IMR-90 (cell line): Measurements from ENCODE around the gene AFAP1L2. TPM values are rescaled to one million over a fixed set of nuclear protein-coding genes. Genes with fewer than 3 reads are reported as not detected.

Experiments
- ATAC-seq: fragments of 200-7000 bp; cut with Tn5 transposase; 2 replicates; pipeline ENCODE4 v1.9.1; 2020; ENCODE audit warnings: low read depth, mild to moderate bottlenecking, moderate library complexity
- BruUV-seq: library from RNA; stranded (reverse); fragments of 400-500 nt; replicated peaks from 2 replicates; lab custom pipeline; 2021; lab: Mats Ljungman, UMichigan
- CTCF ChIA-PET: fragments of 300-600 bp; formaldehyde crosslinking; extraction: SDS; loops from one replicate; lab custom pipeline; 2021; ENCODE audit warnings: antibody characterized with exemption; lab: Yijun Ruan, JAX
- POLR2A ChIA-PET: fragments of 300-600 bp; sonication (Branson Sonifier 250); formaldehyde crosslinking; loops from one replicate; lab custom pipeline; 2022; ENCODE audit warnings: antibody characterized with exemption; ENCODE audit not compliant: unreplicated experiment; lab: Charles Lee
- DNase-seq: peaks from one replicate; pipeline ENCODE4 v3.0.0; 2013
- H2AFZ ChIP-seq: replicated peaks from 2 replicates; pipeline ENCODE3; 2013; ENCODE audit warnings: low read length, mild to moderate bottlenecking; ENCODE audit not compliant: poor library complexity
- H2AK5ac ChIP-seq: 2 replicates; pipeline ENCODE4 v1.6.1; 2013; ENCODE audit warnings: low read depth, low read length, inconsistent platforms
- H2AK9ac ChIP-seq: replicated peaks from 2 replicates; pipeline ENCODE3; 2013; ENCODE audit warnings: mild to moderate bottlenecking, low read depth, low read length, moderate library complexity; ENCODE audit not compliant: poor library complexity
- H2BK120ac ChIP-seq: 2 replicates; pipeline ENCODE4 v1.6.1; 2013; ENCODE audit warnings: low read depth, low read length, inconsistent platforms
- H2BK15ac ChIP-seq: 3 replicates; pipeline ENCODE4 v1.6.1; 2013; ENCODE audit warnings: low read depth, low read length, inconsistent platforms
- H2BK20ac ChIP-seq: 2 replicates; pipeline ENCODE4 v1.6.1; 2013; ENCODE audit warnings: low read depth, mild to moderate bottlenecking, inconsistent platforms, low read length, moderate library complexity
- H2BK5ac ChIP-seq: 2 replicates; pipeline ENCODE4 v1.6.1; 2013; ENCODE audit warnings: mild to moderate bottlenecking, low read depth, low read length, inconsistent platforms; ENCODE audit not compliant: poor library complexity, severe bottlenecking
- H3K14ac ChIP-seq: replicated peaks from 2 replicates; pipeline ENCODE4 v1.6.1; 2013; ENCODE audit warnings: low read depth, low read length, inconsistent platforms
- H3K18ac ChIP-seq: 2 replicates; pipeline ENCODE4 v1.6.1; 2013; ENCODE audit warnings: low read depth, low read length, control low read depth
- H3K23ac ChIP-seq: 2 replicates; pipeline ENCODE4 v1.6.1; 2013; ENCODE audit warnings: low read depth, low read length, inconsistent platforms
- H3K27ac ChIP-seq: 2 replicates; pipeline ENCODE4 v1.5.1; 2013; ENCODE audit warnings: mild to moderate bottlenecking, control low read depth, low read length; ENCODE audit not compliant: insufficient read depth
- H3K27me3 ChIP-seq: 2 replicates; pipeline ENCODE4 v1.6.1; 2013; ENCODE audit warnings: low read length; ENCODE audit not compliant: control insufficient read depth, insufficient read depth
- H3K36me3 ChIP-seq: 2 replicates; pipeline ENCODE4 v1.6.1; 2013; ENCODE audit warnings: low read length, mixed read lengths; ENCODE audit not compliant: control insufficient read depth, insufficient read depth
- H3K4ac ChIP-seq: 2 replicates; pipeline ENCODE4 v1.6.1; 2013; ENCODE audit warnings: low read depth, low read length, inconsistent platforms
- H3K4me1 ChIP-seq: 2 replicates; pipeline ENCODE4 v1.6.1; 2013; ENCODE audit warnings: low read length, mixed read lengths; ENCODE audit not compliant: control insufficient read depth, insufficient read depth
- H3K4me2 ChIP-seq: 2 replicates; pipeline ENCODE4 v1.6.1; 2013; ENCODE audit warnings: low read depth, mild to moderate bottlenecking, control low read depth, low read length, moderate library complexity
- H3K4me3 ChIP-seq: 2 replicates; pipeline ENCODE4 v1.5.1; 2013; ENCODE audit warnings: low read depth, mild to moderate bottlenecking, control low read depth, low read length, moderate library complexity; ENCODE audit not compliant: insufficient read depth
- H3K56ac ChIP-seq: 2 replicates; pipeline ENCODE4 v1.6.1; 2013; ENCODE audit warnings: low read length, inconsistent platforms; ENCODE audit not compliant: insufficient read depth; ENCODE audit errors: extremely low read depth
- H3K79me1 ChIP-seq, 2 experiments: 2 replicates each; pipeline ENCODE4 v1.6.1; 2013; ENCODE audit warnings: low read length in 2 of 2, inconsistent platforms in 1 of 2, low read depth in 1 of 2
- H3K9ac ChIP-seq: 2 replicates; pipeline ENCODE4 v1.6.1; 2013; ENCODE audit warnings: low read depth, low read length, control low read depth
- H3K9me1 ChIP-seq: 2 replicates; pipeline ENCODE4 v1.6.1; 2013; ENCODE audit warnings: low read length, inconsistent platforms; ENCODE audit not compliant: insufficient read depth
- H3K9me3 ChIP-seq: 2 replicates; pipeline ENCODE4 v1.6.1; 2013; ENCODE audit warnings: low read length; ENCODE audit not compliant: control insufficient read depth, insufficient read depth
- H4K20me1 ChIP-seq: 2 replicates; pipeline ENCODE4 v1.6.1; 2013; ENCODE audit warnings: low read length, inconsistent platforms; ENCODE audit not compliant: insufficient read depth
- H4K5ac ChIP-seq: 2 replicates; pipeline ENCODE4 v1.6.1; 2013; ENCODE audit warnings: mild to moderate bottlenecking, low read depth, low read length, control low read depth
- H4K8ac ChIP-seq, 2 experiments: 2 replicates each; pipeline ENCODE4 v1.6.1; 2013; ENCODE audit warnings: low read depth in 2 of 2, low read length in 2 of 2, control low read depth in 1 of 2, inconsistent platforms in 1 of 2
- H4K91ac ChIP-seq: 2 replicates; pipeline ENCODE4 v1.6.1; 2013; ENCODE audit warnings: low read depth, low read length, inconsistent platforms; ENCODE audit not compliant: insufficient read depth
- CTCF ChIP-seq: conservative IDR thresholded peaks from 2 replicates; pipeline ENCODE4 v1.5.1; 2012; ENCODE audit warnings: mild to moderate bottlenecking, low read depth, low read length, improper control_type of control experiment
- FOS ChIP-seq: fragments of 150-350 bp; IDR thresholded peaks from 2 replicates; pipeline ENCODE4 v1.6.1; 2016; ENCODE audit warnings: low read depth, low read length
- NFE2L2 ChIP-seq: fragments of 150-350 bp; IDR thresholded peaks from 2 replicates; pipeline ENCODE4 v1.6.1; 2016; ENCODE audit warnings: low read depth, mild to moderate bottlenecking, low read length
- POLR2A ChIP-seq: IDR thresholded peaks from 2 replicates; pipeline ENCODE4 v1.6.1; 2012; ENCODE audit warnings: mild to moderate bottlenecking, low read depth, low read length
- RFX5 ChIP-seq: IDR thresholded peaks from 2 replicates; pipeline ENCODE4 v1.8.0; 2012; ENCODE audit warnings: low read depth, mild to moderate bottlenecking, low read length, moderate library complexity
- USF2 ChIP-seq: fragments of 150-350 bp; IDR thresholded peaks from 2 replicates; pipeline ENCODE4 v1.6.1; 2017; ENCODE audit warnings: mild to moderate bottlenecking, antibody characterized with exemption, low read length, low read depth
- WGBS, 2 experiments: methylation state at CpG; one replicate each; pipeline versions ENCODE4 v1.1.5 to v1.1.7; 2013; ENCODE audit warnings: missing lambda C conversion rate in 2 of 2; ENCODE audit not compliant: insufficient read length in 1 of 2; ENCODE audit errors: extremely low coverage in 2 of 2; 5-methylcytosine and 5-hydroxymethylcytosine counted together
- dilution Hi-C: fragments of 300-500 bp; cut with HindIII; formaldehyde crosslinking; loops from one replicate; pipeline ENCODE4 v1.14.3; 2018; ENCODE audit warnings: low sequenced_read_pairs; ENCODE audit not compliant: unreplicated experiment
- in situ Hi-C: fragments of 300-500 bp; cut with MboI; formaldehyde crosslinking; loops from 3 replicates; pipeline ENCODE4 v1.14.3; 2019; ENCODE audit warnings: low sequenced_read_pairs, inconsistent platforms, mixed read lengths
- intact Hi-C: fragments of 100-400 bp; cut with micrococcal nuclease; formaldehyde crosslinking; loops from 2 replicates; pipeline ENCODE4 v1.10.0; 2022
- polyA plus RNA-seq, 3 experiments: library from polyadenylated mRNA; depleted of rRNA; stranded (reverse); fragments of >200 nt; gene quantifications; 2 replicates each; pipeline ENCODE4 v1.2.3, GENCODE V29; 2012; ENCODE audit warnings: low replicate concordance in 1 of 3
- total RNA-seq: library from RNA; depleted of rRNA; stranded (reverse); fragments of >200 nt; gene quantifications from 2 replicates; pipeline ENCODE4 v1.2.3, GENCODE V29; 2012

AFAP1L2 gene
- total and polyA plus RNA-seq, 2 of the 4 experiments (the other 2 are of a cell fraction): under 0.01 to 0.10 TPM

- no peak for TF ChIP-seq RFX5
- TF ChIP-seq POLR2A: no peak
Measured at GRCh38 chr10:114364726-114365125, 39.6 kb downstream of the AFAP1L2 start (continued).

GRCh38 chr10:114363745-114364454 lies 40.4 kb downstream of the AFAP1L2 start:
- ATAC-seq: no peak
- Histone ChIP-seq H3K9me3 (peaks cover 4% of the 10 kb centered on the region; the same call in 1 of the 2 replicates), H2BK5ac (no peak overlapping the region), H2AK9ac (no peak overlapping the region), H3K9ac (no peak overlapping the region), H2BK120ac (no peak overlapping the region), H3K4ac (no peak overlapping the region), H4K5ac (no peak overlapping the region), H3K36me3 (no peaks in the 10 kb centered on the region), H4K8ac (no peak overlapping the region), H3K4me3 (no peak overlapping the region), H4K91ac (no peak overlapping the region), H2AFZ (no peak overlapping the region), H2BK20ac (no peak overlapping the region), H3K4me2 (no peak overlapping the region), H3K56ac (no peak overlapping the region), H3K4me1 (peaks cover 8% of the 10 kb centered on the region; the same call in 1 of the 2 replicates), H3K79me1 (no peaks in the 10 kb centered on the region), H3K23ac (no peak overlapping the region), H3K27ac (no peak overlapping the region), H3K27me3 (peaks cover 21% of the 10 kb centered on the region), H2AK5ac (no peak overlapping the region), H2BK15ac (no peak overlapping the region), H3K9me1 (no peaks in the 10 kb centered on the region), H4K20me1 (no peaks in the 10 kb centered on the region), H3K14ac (no peak overlapping the region), H3K18ac (no peak overlapping the region)
- ChIA-PET POLR2A (no interaction called here), CTCF (no interaction called here)
- dilution Hi-C loops (no loop called here), intact Hi-C loops (no loop called here), in situ Hi-C loops (no loop called here)
- no peak for TF ChIP-seq FOS
- no peak for TF ChIP-seq CTCF
- no peak for TF ChIP-seq NFE2L2
- no peak for TF ChIP-seq RFX5
- no peak for TF ChIP-seq USF2
- BruUV-seq: no TSS peak
- no peak for DNase-seq
- WGBS, 2 experiments: 65% methylated on average over 3 of the region's 4 CpGs; no CpG with 5 or more reads in 1 of the 2 experiments
